KMS-11 (cell line): ENCODE results near the gene RAPGEF6.

ENCODE experiments used
- H2AFZ ChIP-seq: fragments of 200-600 bp; sonication (generic); 2 replicates; pipeline ENCODE4 v1.6.1; 2016; ENCODE audit warnings: antibody characterized with exemption, mixed run types, low read depth
- H3K27ac ChIP-seq: fragments of 200-600 bp; sonication (generic); 2 replicates; pipeline ENCODE4 v1.6.1; 2016; ENCODE audit warnings: mild to moderate bottlenecking, mixed run types
- H3K27me3 ChIP-seq: fragments of 200-600 bp; sonication (generic); 2 replicates; pipeline ENCODE4 v1.6.1; 2017; ENCODE audit warnings: mild to moderate bottlenecking, low read depth, mixed run types, moderate library complexity; ENCODE audit not compliant: insufficient read depth
- H3K36me3 ChIP-seq: fragments of 200-600 bp; sonication (generic); 2 replicates; pipeline ENCODE4 v1.6.1; 2017; ENCODE audit warnings: mild to moderate bottlenecking, mixed run types; ENCODE audit not compliant: insufficient read depth
- H3K4me1 ChIP-seq: fragments of 200-600 bp; sonication (generic); 2 replicates; pipeline ENCODE4 v1.6.1; 2016; ENCODE audit warnings: mild to moderate bottlenecking, low read depth, mixed run types; ENCODE audit not compliant: poor library complexity, severe bottlenecking
- H3K4me2 ChIP-seq: fragments of 200-600 bp; sonication (generic); 2 replicates; pipeline ENCODE4 v1.7.0; 2016; ENCODE audit warnings: mild to moderate bottlenecking, mixed run types
- H3K4me3 ChIP-seq: fragments of 200-600 bp; sonication (generic); IDR thresholded peaks from 2 replicates; pipeline ENCODE4 v1.6.1; 2017; ENCODE audit warnings: low read depth, low read length, mixed read lengths; ENCODE audit not compliant: insufficient read depth
- H3K79me2 ChIP-seq: fragments of 200-600 bp; sonication (generic); 2 replicates; pipeline ENCODE4 v1.6.1; 2016; ENCODE audit warnings: low read depth, mixed run types; ENCODE audit not compliant: insufficient read depth
- H3K9ac ChIP-seq: fragments of 200-600 bp; sonication (generic); 2 replicates; pipeline ENCODE4 v1.6.1; 2016; ENCODE audit warnings: mild to moderate bottlenecking, mixed run types
- H4K20me1 ChIP-seq: fragments of 200-600 bp; sonication (generic); 2 replicates; pipeline ENCODE4 v1.6.1; 2016; ENCODE audit warnings: mild to moderate bottlenecking, mixed run types; ENCODE audit not compliant: insufficient read depth
- TF ChIP-seq, protein P1 (sequence below): fragments of 200-600 bp; sonication (generic); conservative IDR thresholded peaks from 2 replicates; pipeline ENCODE4 v1.6.1; 2017; ENCODE audit warnings: low read depth, mild to moderate bottlenecking, antibody characterized with exemption, low read length, moderate library complexity, mixed read lengths

Gene RAPGEF6

DNA sequence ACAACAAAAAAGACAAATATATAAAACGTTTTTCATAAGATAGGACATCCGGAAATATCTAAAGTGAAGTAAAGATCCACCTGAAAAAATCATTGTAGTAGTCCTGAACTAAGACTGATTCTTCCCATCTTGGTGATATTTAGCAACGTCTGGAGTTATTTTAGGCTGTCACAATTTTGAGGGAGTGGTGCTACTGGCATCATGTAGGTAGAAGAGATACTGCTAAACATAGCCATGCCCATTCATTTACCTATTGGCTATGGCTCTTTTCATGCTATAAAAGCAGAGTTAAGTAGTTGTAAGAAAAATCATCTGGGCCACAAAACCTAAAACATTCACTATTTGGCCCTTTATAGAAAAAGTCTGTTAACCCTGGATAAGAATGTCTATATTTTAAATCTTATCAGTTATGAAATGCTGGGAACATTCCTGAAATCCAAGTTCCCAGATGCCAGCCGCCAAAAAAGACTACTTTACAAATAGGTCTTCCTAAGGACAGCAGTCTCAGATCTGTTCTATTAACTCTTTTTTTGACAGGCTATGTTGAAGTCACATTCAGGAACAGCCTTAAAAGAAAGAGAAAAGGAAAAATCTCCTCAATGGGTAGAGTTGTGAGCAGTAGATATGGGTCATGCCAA lies 27.0 kb downstream of the RAPGEF6 start:
- H3K4me1 ChIP-seq, result no peaks in the 10 kb centered on the region
- H3K4me3 ChIP-seq, result no peak overlapping the region
- H3K27ac ChIP-seq, result no peak overlapping the region
- peaks cover 8% of the 10 kb centered on the region; the same call in 1 of the 2 replicates for H4K20me1 ChIP-seq
- no peaks in the 10 kb centered on the region for H3K36me3 ChIP-seq
- TF ChIP-seq, protein P1, sequence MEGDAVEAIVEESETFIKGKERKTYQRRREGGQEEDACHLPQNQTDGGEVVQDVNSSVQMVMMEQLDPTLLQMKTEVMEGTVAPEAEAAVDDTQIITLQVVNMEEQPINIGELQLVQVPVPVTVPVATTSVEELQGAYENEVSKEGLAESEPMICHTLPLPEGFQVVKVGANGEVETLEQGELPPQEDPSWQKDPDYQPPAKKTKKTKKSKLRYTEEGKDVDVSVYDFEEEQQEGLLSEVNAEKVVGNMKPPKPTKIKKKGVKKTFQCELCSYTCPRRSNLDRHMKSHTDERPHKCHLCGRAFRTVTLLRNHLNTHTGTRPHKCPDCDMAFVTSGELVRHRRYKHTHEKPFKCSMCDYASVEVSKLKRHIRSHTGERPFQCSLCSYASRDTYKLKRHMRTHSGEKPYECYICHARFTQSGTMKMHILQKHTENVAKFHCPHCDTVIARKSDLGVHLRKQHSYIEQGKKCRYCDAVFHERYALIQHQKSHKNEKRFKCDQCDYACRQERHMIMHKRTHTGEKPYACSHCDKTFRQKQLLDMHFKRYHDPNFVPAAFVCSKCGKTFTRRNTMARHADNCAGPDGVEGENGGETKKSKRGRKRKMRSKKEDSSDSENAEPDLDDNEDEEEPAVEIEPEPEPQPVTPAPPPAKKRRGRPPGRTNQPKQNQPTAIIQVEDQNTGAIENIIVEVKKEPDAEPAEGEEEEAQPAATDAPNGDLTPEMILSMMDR, result no peak
- no peak overlapping the region for H3K4me2 ChIP-seq
- no peaks in the 10 kb centered on the region for H3K27me3 ChIP-seq
- no peak overlapping the region for H2AFZ ChIP-seq
- H3K9ac ChIP-seq, result no peak overlapping the region
- peaks cover 40% of the 10 kb centered on the region; the same call in 1 of the 2 replicates for H3K79me2 ChIP-seq

- Histone ChIP-seq H3K27me3 (no peaks in the 10 kb centered on the region), H3K9ac (no peak overlapping the region), H3K27ac (no peak overlapping the region), H3K4me1 (no peaks in the 10 kb centered on the region), H3K4me3 (no peak overlapping the region), H2AFZ (no peak overlapping the region), H3K36me3 (no peaks in the 10 kb centered on the region), H3K79me2 (peaks cover 34% of the 10 kb centered on the region; the same call in 1 of the 2 replicates), H4K20me1 (peaks cover 5% of the 10 kb centered on the region; the same call in 1 of the 2 replicates), H3K4me2 (no peak overlapping the region)
- TF ChIP-seq, protein P1, result no peak
These were observed 27.6 kb downstream of the RAPGEF6 start for GRCh38 chr5:131607418-131607817.

GRCh38 chr5:131605086-131605485 lies 29.9 kb downstream of the RAPGEF6 start:
- H3K27ac ChIP-seq, result no peak overlapping the region
- no peak overlapping the region for H3K4me2 ChIP-seq
- H4K20me1 ChIP-seq, result no peaks in the 10 kb centered on the region; the same call in 1 of the 2 replicates
- no peak overlapping the region for H2AFZ ChIP-seq
- H3K4me1 ChIP-seq, result no peaks in the 10 kb centered on the region
- H3K27me3 ChIP-seq, result no peaks in the 10 kb centered on the region
- H3K36me3 ChIP-seq, result no peaks in the 10 kb centered on the region
- no peak overlapping the region for H3K9ac ChIP-seq
- TF ChIP-seq, protein P1, result no peak
- H3K79me2 ChIP-seq, result peaks cover 32% of the 10 kb centered on the region; the same call in 1 of the 2 replicates
- no peak overlapping the region for H3K4me3 ChIP-seq

- TF ChIP-seq, protein P1, result no peak
- Histone ChIP-seq H3K9ac (no peak overlapping the region), H3K4me2 (no peak overlapping the region), H3K27me3 (no peaks in the 10 kb centered on the region), H3K79me2 (peaks cover 8% of the 10 kb centered on the region; the same call in 1 of the 2 replicates), H3K36me3 (no peaks in the 10 kb centered on the region), H3K4me1 (peaks cover 15% of the 10 kb centered on the region), H3K27ac (no peak overlapping the region), H4K20me1 (no peaks in the 10 kb centered on the region), H2AFZ (no peak overlapping the region), H3K4me3 (no peak overlapping the region)
These were observed 39.7 kb downstream of the RAPGEF6 start for GRCh38 chr5:131595088-131596033.
